22Rv1 (cell line): ENCODE data around the gene MAGI3.
A peak's percentile ranks its signal among the peaks of the same experiment; 100 is the strongest.
"Not testable (repeated sequence)": the region's sequence is repeated elsewhere in the genome, so short reads cannot be mapped to it uniquely, and the experiment has no call there.

Experiments
- H3K27ac ChIP-seq: fragments of 450-650 bp; 2 replicates; pipeline ENCODE4 v1.5.1; 2017
- CTCF ChIP-seq: fragments of 450-650 bp; IDR thresholded peaks from 2 replicates; pipeline ENCODE4 v1.5.1; 2017; ENCODE audit warnings: mild to moderate bottlenecking
- ZFX ChIP-seq: fragments of 450-650 bp; IDR thresholded peaks from 2 replicates; pipeline ENCODE4 v1.6.1; 2017; ENCODE audit warnings: antibody characterized with exemption, borderline replicate concordance

MAGI3 gene

GRCh38 chr1:113467991-113468390 lies 77.7 kb downstream of the MAGI3 start:
- H3K27ac ChIP-seq: no peak overlapping the region
- no peak for TF ChIP-seq ZFX
- no peak for TF ChIP-seq CTCF

- not testable (repeated sequence) for H3K27ac ChIP-seq
These were observed 88.3 kb downstream of the MAGI3 start for GRCh38 chr1:113478427-113479195.

GRCh38 chr1:113479713-113480676 lies 89.7 kb downstream of the MAGI3 start:
- H3K27ac ChIP-seq: no peak overlapping the region
- TF ChIP-seq CTCF (no peak), ZFX (no peak)

- H3K27ac ChIP-seq: not testable (repeated sequence)
These were observed 94.8 kb downstream of the MAGI3 start for GRCh38 chr1:113485131-113485530.

- 0 out of 2 replicates have a peak, but pooled peaks have one; percentile 4 for TF ChIP-seq CTCF
- TF ChIP-seq ZFX: no peak
- no peak overlapping the region for H3K27ac ChIP-seq
These were observed 98.4 kb downstream of the MAGI3 start for GRCh38 chr1:113488576-113489177.

GRCh38 chr1:113490384-113490783 lies 100.1 kb downstream of the MAGI3 start:
- no peak for TF ChIP-seq ZFX
- no peak for TF ChIP-seq CTCF
- no peak overlapping the region for H3K27ac ChIP-seq

- no peak overlapping the region for H3K27ac ChIP-seq
These were observed 103.2 kb downstream of the MAGI3 start for GRCh38 chr1:113493533-113493932.

More at GRCh38 chr1:113493533-113493932, 103.2 kb downstream of the MAGI3 start:
- TF ChIP-seq CTCF (no peak), ZFX (no peak)
